WERI-Rb-1 (cell line): Measurements from ENCODE around the gene ZFR2.
A peak's percentile ranks its signal among the peaks of the same experiment; 100 is the strongest.

Experiments used
- DNase-seq: peaks from one replicate; pipeline ENCODE4 v3.0.0-alpha.2; 2020
- H3K27ac ChIP-seq: fragments of 250-450 bp; sonication (Bioruptor Pico); 2 replicates; pipeline ENCODE4 v1.5.1; 2020; ENCODE audit warnings: mild to moderate bottlenecking, moderate library complexity
- H3K27me3 ChIP-seq: fragments of 250-450 bp; sonication (Bioruptor Pico); 2 replicates; pipeline ENCODE4 v1.5.1; 2021; ENCODE audit warnings: mild to moderate bottlenecking, low read depth, moderate library complexity; ENCODE audit not compliant: insufficient read depth, severe bottlenecking
- H3K36me3 ChIP-seq: fragments of 250-450 bp; sonication (Bioruptor Pico); 2 replicates; pipeline ENCODE4 v1.5.1; 2020; ENCODE audit warnings: mild to moderate bottlenecking, moderate library complexity
- H3K4me3 ChIP-seq: 2 replicates; pipeline ENCODE4 v1.5.1; 2011; ENCODE audit warnings: low read depth, mild to moderate bottlenecking, control low read depth, low read length
- H3K9me3 ChIP-seq: fragments of 250-450 bp; sonication (Bioruptor Pico); 2 replicates; pipeline ENCODE4 v1.5.1; 2021; ENCODE audit warnings: mild to moderate bottlenecking, moderate library complexity; ENCODE audit not compliant: severe bottlenecking
- TF ChIP-seq, protein P1 (sequence below): IDR thresholded peaks from 2 replicates; pipeline ENCODE4 v1.5.1; 2011; ENCODE audit warnings: low read depth, mild to moderate bottlenecking, control low read depth, inconsistent platforms, low read length

Gene ZFR2

DNA sequence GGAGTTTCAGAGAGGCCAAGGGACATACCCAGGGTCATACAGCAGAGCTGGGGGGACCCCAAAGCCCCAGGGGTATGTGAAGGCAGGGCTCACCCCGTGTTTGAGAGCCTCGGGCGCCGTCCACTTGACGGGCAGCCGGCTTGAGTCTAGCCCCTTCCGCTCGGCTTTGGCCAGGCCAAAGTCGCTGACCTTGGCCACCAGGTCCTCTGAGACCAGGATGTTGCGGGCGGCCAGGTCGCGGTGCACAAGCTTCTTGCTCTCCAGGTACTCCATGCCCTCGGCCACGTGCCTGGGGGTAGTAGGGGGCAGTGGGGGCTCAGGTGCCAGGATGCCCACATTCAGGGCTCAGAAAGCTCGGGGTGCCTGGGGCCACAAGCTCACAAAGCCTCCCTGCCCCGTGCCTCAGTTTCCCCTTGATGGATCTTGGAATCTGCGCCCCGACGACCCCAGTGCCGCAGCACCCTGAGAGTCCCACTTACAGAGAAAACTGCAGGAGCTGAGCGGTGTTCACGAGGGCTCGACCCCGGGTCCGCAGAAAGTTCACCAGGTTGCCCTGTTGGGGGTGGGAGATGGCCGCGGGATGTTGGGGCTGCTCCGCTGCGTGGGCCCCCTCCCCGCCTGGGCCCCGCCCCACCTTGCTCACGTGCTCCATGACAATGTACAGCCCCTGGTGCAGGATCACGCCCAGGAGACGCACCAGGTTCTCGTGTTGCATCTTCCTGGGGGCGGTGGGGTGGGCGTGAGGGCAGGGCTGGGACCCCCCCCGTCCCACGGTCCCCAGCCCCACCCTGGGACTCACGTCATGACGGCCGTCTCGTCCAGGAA, 89.7 kb downstream of the ZFR2 start:
- no peak overlapping the region for H3K4me3 ChIP-seq
- H3K36me3 ChIP-seq, result peaks cover 59% of the 10 kb centered on the region
- TF ChIP-seq, protein P1, sequence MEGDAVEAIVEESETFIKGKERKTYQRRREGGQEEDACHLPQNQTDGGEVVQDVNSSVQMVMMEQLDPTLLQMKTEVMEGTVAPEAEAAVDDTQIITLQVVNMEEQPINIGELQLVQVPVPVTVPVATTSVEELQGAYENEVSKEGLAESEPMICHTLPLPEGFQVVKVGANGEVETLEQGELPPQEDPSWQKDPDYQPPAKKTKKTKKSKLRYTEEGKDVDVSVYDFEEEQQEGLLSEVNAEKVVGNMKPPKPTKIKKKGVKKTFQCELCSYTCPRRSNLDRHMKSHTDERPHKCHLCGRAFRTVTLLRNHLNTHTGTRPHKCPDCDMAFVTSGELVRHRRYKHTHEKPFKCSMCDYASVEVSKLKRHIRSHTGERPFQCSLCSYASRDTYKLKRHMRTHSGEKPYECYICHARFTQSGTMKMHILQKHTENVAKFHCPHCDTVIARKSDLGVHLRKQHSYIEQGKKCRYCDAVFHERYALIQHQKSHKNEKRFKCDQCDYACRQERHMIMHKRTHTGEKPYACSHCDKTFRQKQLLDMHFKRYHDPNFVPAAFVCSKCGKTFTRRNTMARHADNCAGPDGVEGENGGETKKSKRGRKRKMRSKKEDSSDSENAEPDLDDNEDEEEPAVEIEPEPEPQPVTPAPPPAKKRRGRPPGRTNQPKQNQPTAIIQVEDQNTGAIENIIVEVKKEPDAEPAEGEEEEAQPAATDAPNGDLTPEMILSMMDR, result no peak
- DNase-seq, result no peak
- peaks cover 14% of the 10 kb centered on the region for H3K9me3 ChIP-seq
- H3K27me3 ChIP-seq, result no peaks in the 10 kb centered on the region
- H3K27ac ChIP-seq, result peak overlapping the region; percentile 68

DNA sequence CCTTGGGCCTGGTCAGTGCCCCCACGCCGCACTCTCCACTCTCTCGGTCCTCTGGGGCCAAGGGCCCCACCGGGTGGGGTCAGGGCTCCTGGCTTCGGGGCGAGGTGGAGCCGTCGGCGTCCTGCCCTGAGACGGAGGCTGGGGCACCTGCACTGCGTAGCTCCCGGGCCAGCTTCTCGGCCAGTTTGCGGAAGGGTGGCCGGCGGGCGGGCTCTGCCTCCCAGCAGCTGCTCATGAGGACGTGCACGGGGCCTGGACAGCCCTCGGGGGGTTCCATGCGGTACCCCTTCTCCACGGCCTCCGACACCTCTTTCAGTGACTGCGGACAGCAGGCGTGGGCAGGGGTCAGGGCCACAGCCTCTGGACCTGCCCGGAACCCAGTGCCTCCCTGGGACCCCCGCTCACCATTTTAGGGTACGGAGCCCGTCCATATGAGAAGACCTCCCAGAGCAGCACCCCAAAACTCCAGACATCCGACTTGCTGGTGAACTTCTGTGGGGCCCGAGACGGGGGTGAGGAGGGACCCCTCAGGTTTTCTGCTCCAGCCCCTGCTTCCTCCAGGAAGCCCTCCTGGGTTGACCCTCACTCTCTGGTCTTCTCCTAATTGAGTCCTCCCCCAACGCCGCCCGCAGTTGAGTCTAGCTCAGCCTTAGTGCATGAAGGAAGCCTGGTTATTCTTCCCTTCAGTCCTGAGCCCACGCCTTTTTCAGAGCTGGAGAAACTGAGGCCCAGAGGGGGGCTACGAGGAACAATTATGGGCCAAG, 90.6 kb downstream of the ZFR2 start:
- Histone ChIP-seq H3K4me3 (no peak overlapping the region), H3K27me3 (no peaks in the 10 kb centered on the region), H3K27ac (peak overlapping the region; percentile 68), H3K36me3 (peaks cover 51% of the 10 kb centered on the region), H3K9me3 (peaks cover 14% of the 10 kb centered on the region)
- DNase-seq, result no peak
- TF ChIP-seq, protein P1, result no peak

DNA sequence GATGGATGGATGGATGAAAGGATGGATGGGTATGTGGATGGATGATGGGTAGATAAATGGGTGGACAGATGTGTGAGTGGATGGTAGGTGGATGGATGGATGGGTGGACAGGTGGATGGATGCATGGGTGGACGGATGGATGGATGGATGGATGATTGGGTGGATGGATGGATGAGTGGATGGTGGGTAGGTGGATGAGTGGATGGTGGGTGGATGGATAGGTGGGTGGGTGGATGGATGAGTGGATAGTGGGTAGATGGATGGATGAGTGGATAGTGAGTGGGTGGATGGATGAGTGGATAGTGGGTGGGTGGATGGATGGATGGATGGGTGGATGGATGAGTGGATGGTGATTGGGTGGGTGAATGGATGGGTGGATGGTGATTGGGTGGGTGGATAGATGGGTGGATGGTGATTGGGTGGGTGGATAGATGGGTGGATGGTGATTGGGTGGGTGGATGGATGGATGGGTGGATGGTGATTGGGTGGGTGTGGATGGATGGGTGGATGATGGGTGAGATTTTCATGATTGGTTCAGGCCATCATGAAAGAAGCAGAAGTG, 92.3 kb downstream of the ZFR2 start:
- TF ChIP-seq, protein P1, result no peak
- H3K27ac ChIP-seq, result no peak overlapping the region
- peaks cover 5% of the 10 kb centered on the region for H3K9me3 ChIP-seq

DNA sequence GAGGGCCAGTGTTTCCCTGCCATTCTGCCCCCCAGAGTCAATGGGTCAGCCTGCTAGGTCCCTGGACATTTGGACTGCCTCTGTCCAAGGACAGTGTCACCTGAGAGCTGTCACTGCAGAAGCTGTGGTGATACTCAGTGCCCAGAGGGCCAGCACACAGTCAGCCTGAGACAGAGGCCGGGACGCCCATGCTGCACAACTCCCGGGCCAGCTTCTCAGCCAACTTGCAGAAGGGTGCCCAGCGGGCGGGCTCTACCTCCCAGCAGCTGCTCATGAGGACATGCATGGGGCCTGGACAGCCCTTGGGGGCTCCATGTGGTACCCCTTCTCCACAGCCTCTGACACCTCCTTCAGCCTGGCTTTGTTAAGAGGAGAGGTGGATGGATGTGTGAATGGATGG, 93.0 kb downstream of the ZFR2 start:
- H3K4me3 ChIP-seq, result no peak overlapping the region
- H3K27me3 ChIP-seq, result no peaks in the 10 kb centered on the region
- no peaks in the 10 kb centered on the region for H3K9me3 ChIP-seq
- DNase-seq, result no peak
- peaks cover 38% of the 10 kb centered on the region for H3K36me3 ChIP-seq
- H3K27ac ChIP-seq, result peak overlapping the region; percentile 94
- TF ChIP-seq, protein P1, result no peak

More for the DNA sequence above, 92.3 kb downstream of the ZFR2 start:
- no peak for DNase-seq
- no peaks in the 10 kb centered on the region for H3K27me3 ChIP-seq
- H3K36me3 ChIP-seq, result peaks cover 38% of the 10 kb centered on the region
- no peak overlapping the region for H3K4me3 ChIP-seq

DNA sequence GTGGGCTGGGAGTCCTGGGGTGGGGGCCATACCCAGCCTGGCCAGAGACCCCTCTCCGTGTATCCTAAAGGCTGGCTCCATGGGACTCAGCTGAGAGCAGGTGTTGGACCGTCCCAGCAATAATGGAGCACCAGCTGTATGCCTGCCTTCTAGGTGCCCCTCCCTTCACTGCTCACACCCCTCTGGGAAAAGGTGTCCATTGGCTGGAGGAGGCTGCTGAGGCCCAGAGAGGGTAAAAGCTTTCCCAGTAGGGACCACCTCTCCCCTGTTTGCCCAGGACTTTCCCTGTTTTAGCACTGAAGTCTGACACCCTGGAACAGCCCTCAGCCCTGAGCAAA, 93.5 kb downstream of the ZFR2 start:
- no peak overlapping the region for H3K4me3 ChIP-seq
- DNase-seq, result no peak
- H3K27ac ChIP-seq, result peak overlapping the region; percentile 94
- H3K9me3 ChIP-seq, result no peaks in the 10 kb centered on the region
- peaks cover 41% of the 10 kb centered on the region for H3K36me3 ChIP-seq
- TF ChIP-seq, protein P1, result no peak
- H3K27me3 ChIP-seq, result no peaks in the 10 kb centered on the region
